CD4-positive, alpha-beta T cell treated with Interleukin-12 subunit alpha and Interleukin-12 subunit beta, for 1 hour (primary cell): Measurements from ENCODE around the gene CD36.

Source experiments
- DNase-seq: peaks from one replicate; pipeline ENCODE4 v3.0.0-alpha.2; 2020

CD36 gene

GRCh38 chr7:80629023-80629422, 9.4 kb upstream of the CD36 start:
- no peak for DNase-seq

- no peak for DNase-seq
Measured at GRCh38 chr7:80630608-80631405, 7.6 kb upstream of the CD36 start.

- no peak for DNase-seq
Measured at GRCh38 chr7:80631421-80631820, 7.0 kb upstream of the CD36 start.

GRCh38 chr7:80632139-80632538, 6.3 kb upstream of the CD36 start:
- DNase-seq, result no peak

GRCh38 chr7:80632819-80633218, 5.6 kb upstream of the CD36 start:
- DNase-seq, result no peak

GRCh38 chr7:80634505-80634904, 3.9 kb upstream of the CD36 start:
- no peak for DNase-seq

GRCh38 chr7:80635533-80635932, 2.9 kb upstream of the CD36 start:
- DNase-seq, result no peak

GRCh38 chr7:80635998-80636397, 2.4 kb upstream of the CD36 start:
- no peak for DNase-seq

GRCh38 chr7:80636709-80637108, 1.7 kb upstream of the CD36 start:
- DNase-seq, result no peak

- no peak for DNase-seq
Measured at GRCh38 chr7:80637454-80637853, 988 bp upstream of the CD36 start.

- no peak for DNase-seq
Measured at GRCh38 chr7:80639011-80639410, 569 bp downstream of the CD36 start.

- no peak for DNase-seq
Measured at GRCh38 chr7:80640846-80641245, 2.4 kb downstream of the CD36 start.

GRCh38 chr7:80641548-80641947, 3.1 kb downstream of the CD36 start:
- no peak for DNase-seq

GRCh38 chr7:80642871-80643270, 4.4 kb downstream of the CD36 start:
- DNase-seq, result no peak

GRCh38 chr7:80643336-80643915, 5.0 kb downstream of the CD36 start:
- no peak for DNase-seq

- DNase-seq, result no peak
Measured at GRCh38 chr7:80644054-80644453, 5.6 kb downstream of the CD36 start.

- no peak for DNase-seq
Measured at GRCh38 chr7:80646083-80646865, 7.8 kb downstream of the CD36 start.

GRCh38 chr7:80647436-80647835, 9.0 kb downstream of the CD36 start:
- DNase-seq, result no peak

GRCh38 chr7:80648031-80648600, 9.7 kb downstream of the CD36 start:
- no peak for DNase-seq

- DNase-seq, result no peak
Measured at GRCh38 chr7:80649011-80649410, 10.6 kb downstream of the CD36 start.

- no peak for DNase-seq
Measured at GRCh38 chr7:80650030-80650429, 11.6 kb downstream of the CD36 start.

GRCh38 chr7:80651471-80651870, 13.0 kb downstream of the CD36 start:
- no peak for DNase-seq

GRCh38 chr7:80653244-80653643, 14.8 kb downstream of the CD36 start:
- no peak for DNase-seq

- DNase-seq, result no peak
Measured at GRCh38 chr7:80654887-80655340, 16.5 kb downstream of the CD36 start.
